Measurements from ENCODE around the gene SOX5. TPM values are rescaled to one million over a fixed set of nuclear protein-coding genes. Genes with fewer than 3 reads are reported as not detected.

SOX5 gene
- total and polyA plus RNA-seq, 9 of the 15 experiments (the other 6 are each of a cell fraction or from before 2014, with no cell fraction given) = 8.3 to 16.5 (median 11.9) TPM

DNA sequence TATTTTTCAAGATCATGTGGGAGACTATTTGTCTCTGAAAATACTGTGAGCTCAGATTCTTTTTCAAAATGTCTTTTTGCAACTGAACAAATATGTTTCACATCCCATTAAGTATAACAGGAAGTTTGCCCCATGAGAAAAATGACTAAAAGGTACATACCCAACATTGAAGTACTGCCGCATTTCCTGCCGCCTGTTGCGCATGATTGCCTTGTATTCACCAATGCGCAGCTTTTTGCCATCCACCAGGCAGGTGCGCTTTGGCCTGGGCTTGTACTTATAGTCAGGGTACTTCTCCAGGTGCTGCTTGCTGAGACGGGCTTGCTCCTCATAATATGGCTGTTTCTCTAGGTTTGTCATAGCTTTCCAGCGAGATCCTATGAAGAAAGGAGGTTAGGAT lies 413.2 kb downstream of the SOX5 start:
- H3K4me1 ChIP-seq (replicated peaks in 1 of 2; ENCODE audit: control insufficient read depth in 2 of 2, insufficient read depth in 2 of 2, low read length in 2 of 2) = peaks cover 0 to 6% of the 10 kb centered on the region in 2 experiments; a peak in 2 of 5 replicates
- no peak for ATAC-seq
- WGBS (ENCODE audit: insufficient coverage, low coverage, missing lambda C conversion rate) = 90% methylated on average over 7 of the region's 7 CpGs
- ChIA-PET CTCF (ENCODE audit: low intra/inter-chr PET ratio) (no interaction called here), POLR2A (interaction anchor here (0.8 to 1.6 kb wide), 2 partner anchors 15 to 23 kb away, joined by 3 to 7 read pairs; no protein-coding TSS in a partner anchor)
- no peak overlapping the region for H3K4me2 ChIP-seq (ENCODE audit: insufficient read depth, low read length)
- no peak overlapping the region for H3K4me3 ChIP-seq
- DNase-seq (ENCODE audit: extremely low read depth in 1 of 4, low spot score in 3 of 4) = no peak
- in situ Hi-C loops (cut with MboI) (no loop called here), intact Hi-C loops (cut with micrococcal nuclease) (no loop called here)
- BruUV-seq (replicated peaks) = no TSS peak
- no peaks in the 10 kb centered on the region for H3K9me1 ChIP-seq (ENCODE audit: control insufficient read depth, insufficient read depth, low read length)
- TF ChIP-seq PPARD (CRISPR knock-in tag; IDR thresholded peaks at IDR 0.05) (no peak), MTA2 (IDR thresholded peaks at IDR 0.05; ENCODE audit: low read depth) (no peak), STAT5B (CRISPR knock-in tag; IDR thresholded peaks at IDR 0.05) (no peak), TEAD1 (CRISPR knock-in tag; IDR thresholded peaks at IDR 0.05) (no peak), SMARCA4 (IDR thresholded peaks at IDR 0.05) (no peak), CHD2 (IDR thresholded peaks at IDR 0.05; ENCODE audit: low read depth, low read length) (no peak), ELF4 (CRISPR knock-in tag; IDR thresholded peaks at IDR 0.05) (no peak), ZNF253 (CRISPR knock-in tag; conservative IDR thresholded peaks at IDR 0.05) (no peak), ZNF696 (CRISPR knock-in tag; conservative IDR thresholded peaks at IDR 0.05) (no peak), HDAC6 (IDR thresholded peaks at IDR 0.05; ENCODE audit: low read depth, low read length) (no peak)
- TF ChIP-seq, protein P1, sequence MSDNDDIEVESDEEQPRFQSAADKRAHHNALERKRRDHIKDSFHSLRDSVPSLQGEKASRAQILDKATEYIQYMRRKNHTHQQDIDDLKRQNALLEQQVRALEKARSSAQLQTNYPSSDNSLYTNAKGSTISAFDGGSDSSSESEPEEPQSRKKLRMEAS (CRISPR knock-in tag; IDR thresholded peaks at IDR 0.05) = no peak
- TF ChIP-seq, protein P2, sequence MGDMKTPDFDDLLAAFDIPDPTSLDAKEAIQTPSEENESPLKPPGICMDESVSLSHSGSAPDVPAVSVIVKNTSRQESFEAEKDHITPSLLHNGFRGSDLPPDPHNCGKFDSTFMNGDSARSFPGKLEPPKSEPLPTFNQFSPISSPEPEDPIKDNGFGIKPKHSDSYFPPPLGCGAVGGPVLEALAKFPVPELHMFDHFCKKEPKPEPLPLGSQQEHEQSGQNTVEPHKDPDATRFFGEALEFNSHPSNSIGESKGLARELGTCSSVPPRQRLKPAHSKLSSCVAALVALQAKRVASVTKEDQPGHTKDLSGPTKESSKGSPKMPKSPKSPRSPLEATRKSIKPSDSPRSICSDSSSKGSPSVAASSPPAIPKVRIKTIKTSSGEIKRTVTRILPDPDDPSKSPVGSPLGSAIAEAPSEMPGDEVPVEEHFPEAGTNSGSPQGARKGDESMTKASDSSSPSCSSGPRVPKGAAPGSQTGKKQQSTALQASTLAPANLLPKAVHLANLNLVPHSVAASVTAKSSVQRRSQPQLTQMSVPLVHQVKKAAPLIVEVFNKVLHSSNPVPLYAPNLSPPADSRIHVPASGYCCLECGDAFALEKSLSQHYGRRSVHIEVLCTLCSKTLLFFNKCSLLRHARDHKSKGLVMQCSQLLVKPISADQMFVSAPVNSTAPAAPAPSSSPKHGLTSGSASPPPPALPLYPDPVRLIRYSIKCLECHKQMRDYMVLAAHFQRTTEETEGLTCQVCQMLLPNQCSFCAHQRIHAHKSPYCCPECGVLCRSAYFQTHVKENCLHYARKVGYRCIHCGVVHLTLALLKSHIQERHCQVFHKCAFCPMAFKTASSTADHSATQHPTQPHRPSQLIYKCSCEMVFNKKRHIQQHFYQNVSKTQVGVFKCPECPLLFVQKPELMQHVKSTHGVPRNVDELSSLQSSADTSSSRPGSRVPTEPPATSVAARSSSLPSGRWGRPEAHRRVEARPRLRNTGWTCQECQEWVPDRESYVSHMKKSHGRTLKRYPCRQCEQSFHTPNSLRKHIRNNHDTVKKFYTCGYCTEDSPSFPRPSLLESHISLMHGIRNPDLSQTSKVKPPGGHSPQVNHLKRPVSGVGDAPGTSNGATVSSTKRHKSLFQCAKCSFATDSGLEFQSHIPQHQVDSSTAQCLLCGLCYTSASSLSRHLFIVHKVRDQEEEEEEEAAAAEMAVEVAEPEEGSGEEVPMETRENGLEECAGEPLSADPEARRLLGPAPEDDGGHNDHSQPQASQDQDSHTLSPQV (IDR thresholded peaks at IDR 0.05) = no peak
- no peak overlapping the region for H3K27ac ChIP-seq (ENCODE audit: extremely low read depth, low read depth, low read length)
- no peaks in the 10 kb centered on the region for H3K79me2 ChIP-seq (ENCODE audit: control insufficient read depth, insufficient read depth, low read length)
- no peaks in the 10 kb centered on the region for H3K27me3 ChIP-seq (ENCODE audit: control insufficient read depth in 2 of 2, insufficient read depth in 2 of 2, low read length in 2 of 2)
- H4K20me1 ChIP-seq (replicated peaks; ENCODE audit: control insufficient read depth, insufficient read depth, low read length) = no peaks in the 10 kb centered on the region
- no peak overlapping the region for H2AFZ ChIP-seq (ENCODE audit: low read depth, low read length)
- no peaks in the 10 kb centered on the region; the same call in 1 of the 2 replicates for H3K9me3 ChIP-seq (replicated peaks; ENCODE audit: control insufficient read depth, insufficient read depth, low read depth, low read length)
- peaks cover 44% of the 10 kb centered on the region; the same call in 2 of the 3 replicates for H3K36me3 ChIP-seq (ENCODE audit: control insufficient read depth, insufficient read depth, low read length)
- no peak for FAIRE-seq
- H3K9ac ChIP-seq (ENCODE audit: insufficient read depth in 1 of 2, low read depth in 2 of 2, low read length in 2 of 2) = no peak overlapping the region
